ENCODE data around the gene SCAF11. TPM values are rescaled to one million over a fixed set of nuclear protein-coding genes. Genes with fewer than 3 reads are reported as not detected.
A peak's percentile ranks its signal among the peaks of the same experiment; 100 is the strongest.

The SCAF11 gene
- total RNA-seq, 1 experiment from 2014 or later: 79.8 TPM

GRCh38 chr12:46027172-46027571 lies 36.8 kb upstream of the SCAF11 start:
- intact Hi-C loops (cut with micrococcal nuclease): no loop called here
- no peak for ATAC-seq
- Histone ChIP-seq H2AFZ (ENCODE audit: low read depth, low read length, poor library complexity, severe bottlenecking) (no peak overlapping the region), H3K4me1 (ENCODE audit: control insufficient read depth in 1 of 2, insufficient read depth in 2 of 2, low read length in 2 of 2) (no peaks in the 10 kb centered on the region), H3K36me3 (ENCODE audit: control insufficient read depth in 1 of 2, insufficient read depth in 2 of 2, low read length in 2 of 2) (no peaks in the 10 kb centered on the region), H3K9me3 (ENCODE audit: control insufficient read depth in 1 of 2, insufficient read depth in 1 of 2, low read depth in 1 of 2, low read length in 2 of 2) (no peaks in the 10 kb centered on the region; a peak in 1 of 4 replicates), H3K27me3 (ENCODE audit: insufficient read depth, low read length) (no peaks in the 10 kb centered on the region), H3K9me2 (ENCODE audit: insufficient read depth) (no peaks in the 10 kb centered on the region), H3K9ac (ENCODE audit: low read length) (no peak overlapping the region), H3K79me2 (ENCODE audit: insufficient read depth, low read length) (no peaks in the 10 kb centered on the region), H3K4me2 (ENCODE audit: low read length) (no peak overlapping the region), H3K4me3 (replicated peaks in 1 of 2; ENCODE audit: low read depth in 1 of 2, low read length in 2 of 2) (no peak overlapping the region), H3K27ac (ENCODE audit: low read depth, low read length) (no peak overlapping the region), H4K20me1 (ENCODE audit: insufficient read depth) (no peaks in the 10 kb centered on the region)
- POLR2A ChIA-PET: no interaction called here
- no TSS peak for BruUV-seq (replicated peaks)
- no peak for DNase-seq (ENCODE audit: low read depth, low spot score)
- CTCF ChIA-PET: no interaction called here
- RAD21 ChIA-PET (ENCODE audit: low non-redundant PET in 1 of 2, low total read pairs in 2 of 2, uncharacterized antibody in 2 of 2, unreplicated experiment in 2 of 2): no interaction called here
- TF ChIP-seq CBX3 (IDR thresholded peaks at IDR 0.05; ENCODE audit: low read depth) (peak; percentile 80; the same call in 1 of the 2 replicates), POLR2AphosphoS5 (IDR thresholded peaks at IDR 0.05; ENCODE audit: low read depth, low read length) (no peak)

GRCh38 chr12:46024099-46024498 lies 33.7 kb upstream of the SCAF11 start:
- no peak for DNase-seq (ENCODE audit: low read depth, low spot score)
- Histone ChIP-seq H4K20me1 (ENCODE audit: insufficient read depth) (no peaks in the 10 kb centered on the region), H3K4me1 (ENCODE audit: control insufficient read depth in 1 of 2, insufficient read depth in 2 of 2, low read length in 2 of 2) (no peaks in the 10 kb centered on the region), H3K36me3 (ENCODE audit: control insufficient read depth in 1 of 2, insufficient read depth in 2 of 2, low read length in 2 of 2) (no peaks in the 10 kb centered on the region), H2AFZ (ENCODE audit: low read depth, low read length, poor library complexity, severe bottlenecking) (no peak overlapping the region), H3K27ac (ENCODE audit: low read depth, low read length) (no peak overlapping the region), H3K27me3 (ENCODE audit: insufficient read depth, low read length) (no peaks in the 10 kb centered on the region), H3K9ac (ENCODE audit: low read length) (no peak overlapping the region), H3K9me2 (ENCODE audit: insufficient read depth) (no peaks in the 10 kb centered on the region), H3K4me2 (ENCODE audit: low read length) (no peak overlapping the region), H3K4me3 (replicated peaks in 1 of 2; ENCODE audit: low read depth in 1 of 2, low read length in 2 of 2) (no peak overlapping the region), H3K79me2 (ENCODE audit: insufficient read depth, low read length) (no peaks in the 10 kb centered on the region), H3K9me3 (ENCODE audit: control insufficient read depth in 1 of 2, insufficient read depth in 1 of 2, low read depth in 1 of 2, low read length in 2 of 2) (no peaks in the 10 kb centered on the region; a peak in 1 of 4 replicates)
- intact Hi-C loops (cut with micrococcal nuclease): no loop called here
- BruUV-seq (replicated peaks): no TSS peak
- RAD21 ChIA-PET (ENCODE audit: low non-redundant PET in 1 of 2, low total read pairs in 2 of 2, uncharacterized antibody in 2 of 2, unreplicated experiment in 2 of 2): no interaction called here
- no peak for ATAC-seq
- POLR2A ChIA-PET: no interaction called here
- CTCF ChIA-PET: no interaction called here
- no peak for TF ChIP-seq SRF (IDR thresholded peaks at IDR 0.05; ENCODE audit: low read depth)
- TF ChIP-seq FOSL1 (IDR thresholded peaks at IDR 0.05; ENCODE audit: low read depth): no peak
- no peak for TF ChIP-seq RAD21 (IDR thresholded peaks at IDR 0.05; ENCODE audit: low read depth)
- TF ChIP-seq ZFX (IDR thresholded peaks at IDR 0.05): no peak
- no peak for TF ChIP-seq TCF7L2 (IDR thresholded peaks at IDR 0.05; ENCODE audit: borderline replicate concordance, extremely low read depth, insufficient read depth, insufficient read length)
- TF ChIP-seq, protein P1, sequence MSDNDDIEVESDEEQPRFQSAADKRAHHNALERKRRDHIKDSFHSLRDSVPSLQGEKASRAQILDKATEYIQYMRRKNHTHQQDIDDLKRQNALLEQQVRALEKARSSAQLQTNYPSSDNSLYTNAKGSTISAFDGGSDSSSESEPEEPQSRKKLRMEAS (IDR thresholded peaks at IDR 0.05): no peak
- TF ChIP-seq JUND (IDR thresholded peaks at IDR 0.05): no peak
- no peak for TF ChIP-seq ZBTB33 (IDR thresholded peaks at IDR 0.05; ENCODE audit: extremely low read depth, insufficient replicate concordance, low read length)
- no peak for TF ChIP-seq EGR1 (IDR thresholded peaks at IDR 0.05; ENCODE audit: low read depth)

Data from HCT116 (cell line).